Liver (tissue), 9 donors: ENCODE data around the gene GFM1. TPM values are rescaled to one million over a fixed set of nuclear protein-coding genes. Genes with fewer than 3 reads are reported as not detected.

Experiments
- DNase-seq: peaks from one replicate; pipeline ENCODE4 v3.0.0-alpha.2; 2017; ENCODE audit warnings: low spot score
- H3K27ac ChIP-seq, 2 donors: one replicate each; pipeline ENCODE4 v1.7.0; 2013; ENCODE audit warnings: inconsistent platforms in 2 of 2, low read length in 2 of 2, control low read depth in 1 of 2, low read depth in 1 of 2, mild to moderate bottlenecking in 1 of 2
- H3K27me3 ChIP-seq, 4 donors: one replicate each; pipeline versions ENCODE4 v1.6.1 to v1.7.0; 2013; ENCODE audit warnings: low read length in 3 of 4, inconsistent platforms in 1 of 4, mild to moderate bottlenecking in 1 of 4, moderate library complexity in 1 of 4; ENCODE audit not compliant: control insufficient read depth in 4 of 4, insufficient read depth in 4 of 4
- H3K36me3 ChIP-seq, 4 donors: one replicate each; pipeline versions ENCODE4 v1.6.1 to v1.7.0; 2013; ENCODE audit warnings: low read length in 3 of 4, mild to moderate bottlenecking in 3 of 4, low read depth in 1 of 4, moderate library complexity in 1 of 4; ENCODE audit not compliant: control insufficient read depth in 4 of 4, insufficient read depth in 3 of 4
- H3K4me1 ChIP-seq, 4 donors: one replicate each; pipeline versions ENCODE4 v1.6.1 to v1.7.0; 2013; ENCODE audit warnings: low read length in 3 of 4, mild to moderate bottlenecking in 3 of 4, moderate library complexity in 1 of 4; ENCODE audit not compliant: control insufficient read depth in 4 of 4, insufficient read depth in 4 of 4
- H3K4me3 ChIP-seq, 3 donors: one replicate each; pipeline versions ENCODE4 v1.6.1 to v1.7.0; 2013; ENCODE audit warnings: low read length in 3 of 3, control low read depth in 1 of 3, low read depth in 1 of 3, mild to moderate bottlenecking in 1 of 3
- H3K9ac ChIP-seq, 2 donors: one replicate each; pipeline ENCODE4 v1.7.0; 2013; ENCODE audit warnings: low read length in 2 of 2, mild to moderate bottlenecking in 2 of 2, moderate library complexity in 2 of 2, control low read depth in 1 of 2, low read depth in 1 of 2
- H3K9me3 ChIP-seq, 4 donors: one replicate each; pipeline versions ENCODE4 v1.6.1 to v1.7.0; 2013; ENCODE audit warnings: low read length in 3 of 4; ENCODE audit not compliant: control insufficient read depth in 4 of 4
- ATF3 ChIP-seq: IDR thresholded peaks from 2 replicates; pipeline ENCODE4 v1.6.1; 2016; ENCODE audit warnings: antibody characterized with exemption
- EGR1 ChIP-seq, 2 donors: IDR thresholded peaks; 2 replicates each; pipeline ENCODE4 v1.6.1; 2016 to 2018; ENCODE audit warnings: antibody characterized with exemption in 2 of 2, low read depth in 2 of 2
- FOXA1 ChIP-seq: IDR thresholded peaks from 2 replicates; pipeline ENCODE4 v1.6.1; 2016; ENCODE audit warnings: antibody characterized with exemption
- FOXA2 ChIP-seq: IDR thresholded peaks from 2 replicates; pipeline ENCODE4 v1.6.1; 2016; ENCODE audit warnings: antibody characterized with exemption
- GABPA ChIP-seq, 2 donors: IDR thresholded peaks in 1 of 2; conservative IDR thresholded peaks in 1 of 2; 2 replicates each; pipeline ENCODE4 v1.6.1; 2016; ENCODE audit warnings: antibody characterized with exemption in 2 of 2, mild to moderate bottlenecking in 1 of 2, moderate library complexity in 1 of 2
- HNF4A ChIP-seq, 2 donors: conservative IDR thresholded peaks; 2 replicates each; pipeline ENCODE4 v1.6.1; 2016; ENCODE audit warnings: antibody characterized with exemption in 2 of 2, mild to moderate bottlenecking in 2 of 2
- HNF4G ChIP-seq: IDR thresholded peaks from 2 replicates; pipeline ENCODE4 v1.6.1; 2016; ENCODE audit warnings: antibody characterized with exemption
- JUND ChIP-seq, 2 donors: IDR thresholded peaks; 2 replicates each; pipeline ENCODE4 v1.6.1; 2016; ENCODE audit warnings: antibody characterized with exemption in 2 of 2
- MAX ChIP-seq: IDR thresholded peaks from 2 replicates; pipeline ENCODE4 v1.6.1; 2016; ENCODE audit warnings: antibody characterized with exemption
- NR2F2 ChIP-seq: IDR thresholded peaks from 2 replicates; pipeline ENCODE4 v1.6.1; 2016; ENCODE audit warnings: antibody characterized with exemption
- RAD21 ChIP-seq, 2 donors: IDR thresholded peaks; 2 replicates each; pipeline ENCODE4 v1.6.1; 2016; ENCODE audit warnings: antibody characterized with exemption in 2 of 2, mild to moderate bottlenecking in 2 of 2
- RXRA ChIP-seq, 2 donors: IDR thresholded peaks; 2 replicates each; pipeline ENCODE4 v1.6.1; 2017 to 2018; ENCODE audit warnings: antibody characterized with exemption in 2 of 2, mild to moderate bottlenecking in 1 of 2
- SP1 ChIP-seq: IDR thresholded peaks from 2 replicates; pipeline ENCODE4 v1.6.1; 2018; ENCODE audit warnings: antibody characterized with exemption, mild to moderate bottlenecking
- TAF1 ChIP-seq: conservative IDR thresholded peaks from 2 replicates; pipeline ENCODE4 v1.6.1; 2016; ENCODE audit warnings: antibody characterized with exemption, mild to moderate bottlenecking
- YY1 ChIP-seq: IDR thresholded peaks from 2 replicates; pipeline ENCODE4 v1.6.1; 2016; ENCODE audit warnings: antibody characterized with exemption, mild to moderate bottlenecking
- ZBTB33 ChIP-seq: IDR thresholded peaks from 2 replicates; pipeline ENCODE4 v1.6.1; 2016; ENCODE audit warnings: antibody characterized with exemption
- WGBS: extraction: QIAGEN DNeasy Blood & Tissue Kit; methylation state at CpG from one replicate; pipeline ENCODE4 v1.1.7; 2013; 5-methylcytosine and 5-hydroxymethylcytosine counted together
- polyA plus RNA-seq, 2 donors: library from polyadenylated mRNA; stranded (reverse) in 1 of 2; unstranded in 1 of 2; fragments of 200-250 nt in 1 of 2; fragments of >200 nt in 1 of 2; fragmentation: Nextera tagmentation in 1 of 2; extraction: Ambion mirVana in 1 of 2; gene quantifications; one replicate each; pipeline versions ENCODE4 v1.2.1 to v1.2.3, GENCODE V29; 2013 to 2015
- total RNA-seq, 2 donors: library from RNA; depleted of rRNA; stranded (reverse); fragments of >200 nt; gene quantifications; one replicate each; pipeline ENCODE4 v1.2.3, GENCODE V29; 2014
- TF ChIP-seq, protein P1 (sequence below): IDR thresholded peaks from 2 replicates; pipeline ENCODE4 v1.6.1; 2016; ENCODE audit warnings: antibody characterized with exemption, mild to moderate bottlenecking
- TF ChIP-seq, protein P2 (sequence below): fragments of 150-350 bp; IDR thresholded peaks from 2 replicates; pipeline ENCODE4 v1.5.1; 2017; ENCODE audit warnings: improper control_type of control experiment, low read depth, low read length; ENCODE audit not compliant: missing input control
- donor health status: healthy.
- donor health status: healthy.
- donor health status: healthy.
- donor health status: healthy.
- donor health status: healthy.

Gene GFM1
- total and polyA plus RNA-seq, 4 donors = 33.8 to 73.2 (median 35.8) TPM

DNA sequence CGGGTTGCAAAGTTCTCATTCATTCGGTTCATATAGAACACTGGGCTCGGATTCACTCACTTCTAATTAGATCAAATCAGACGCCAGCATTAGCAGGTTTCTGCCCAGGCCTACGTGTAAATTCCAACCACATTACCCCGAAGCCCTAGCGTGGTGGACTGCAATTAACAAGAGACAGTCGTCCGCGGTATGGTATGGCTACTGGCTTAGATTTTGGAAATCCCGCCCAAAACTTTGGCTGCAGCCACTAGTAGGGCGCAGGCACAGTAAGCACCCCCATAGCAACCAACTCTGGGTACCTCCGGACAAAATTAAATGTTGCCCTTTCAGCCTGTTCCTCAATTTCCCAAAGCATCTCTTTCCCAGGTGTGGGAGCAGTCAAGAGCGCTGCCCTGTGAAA lies 87.2 kb downstream of the GFM1 start:
- no peak for TF ChIP-seq MAX
- no peak for TF ChIP-seq TAF1
- no peak for TF ChIP-seq SP1
- no peak for TF ChIP-seq GABPA (IDR thresholded peaks at IDR 0.05 in 1 of 2, conservative IDR thresholded peaks at IDR 0.05 in 1 of 2)
- no peak for TF ChIP-seq RAD21 (IDR thresholded peaks at IDR 0.05)
- TF ChIP-seq YY1 = no peak
- TF ChIP-seq NR2F2 = no peak
- no peak for TF ChIP-seq ATF3
- TF ChIP-seq ZBTB33 = no peak
- TF ChIP-seq HNF4A (conservative IDR thresholded peaks at IDR 0.05) = no peak
- no peak for TF ChIP-seq FOXA2
- no peak for TF ChIP-seq JUND (IDR thresholded peaks at IDR 0.05)
- TF ChIP-seq, protein P1, sequence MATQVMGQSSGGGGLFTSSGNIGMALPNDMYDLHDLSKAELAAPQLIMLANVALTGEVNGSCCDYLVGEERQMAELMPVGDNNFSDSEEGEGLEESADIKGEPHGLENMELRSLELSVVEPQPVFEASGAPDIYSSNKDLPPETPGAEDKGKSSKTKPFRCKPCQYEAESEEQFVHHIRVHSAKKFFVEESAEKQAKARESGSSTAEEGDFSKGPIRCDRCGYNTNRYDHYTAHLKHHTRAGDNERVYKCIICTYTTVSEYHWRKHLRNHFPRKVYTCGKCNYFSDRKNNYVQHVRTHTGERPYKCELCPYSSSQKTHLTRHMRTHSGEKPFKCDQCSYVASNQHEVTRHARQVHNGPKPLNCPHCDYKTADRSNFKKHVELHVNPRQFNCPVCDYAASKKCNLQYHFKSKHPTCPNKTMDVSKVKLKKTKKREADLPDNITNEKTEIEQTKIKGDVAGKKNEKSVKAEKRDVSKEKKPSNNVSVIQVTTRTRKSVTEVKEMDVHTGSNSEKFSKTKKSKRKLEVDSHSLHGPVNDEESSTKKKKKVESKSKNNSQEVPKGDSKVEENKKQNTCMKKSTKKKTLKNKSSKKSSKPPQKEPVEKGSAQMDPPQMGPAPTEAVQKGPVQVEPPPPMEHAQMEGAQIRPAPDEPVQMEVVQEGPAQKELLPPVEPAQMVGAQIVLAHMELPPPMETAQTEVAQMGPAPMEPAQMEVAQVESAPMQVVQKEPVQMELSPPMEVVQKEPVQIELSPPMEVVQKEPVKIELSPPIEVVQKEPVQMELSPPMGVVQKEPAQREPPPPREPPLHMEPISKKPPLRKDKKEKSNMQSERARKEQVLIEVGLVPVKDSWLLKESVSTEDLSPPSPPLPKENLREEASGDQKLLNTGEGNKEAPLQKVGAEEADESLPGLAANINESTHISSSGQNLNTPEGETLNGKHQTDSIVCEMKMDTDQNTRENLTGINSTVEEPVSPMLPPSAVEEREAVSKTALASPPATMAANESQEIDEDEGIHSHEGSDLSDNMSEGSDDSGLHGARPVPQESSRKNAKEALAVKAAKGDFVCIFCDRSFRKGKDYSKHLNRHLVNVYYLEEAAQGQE = no peak
- no peak for TF ChIP-seq FOXA1
- TF ChIP-seq RXRA (IDR thresholded peaks at IDR 0.05) = no peak
- TF ChIP-seq, protein P2, sequence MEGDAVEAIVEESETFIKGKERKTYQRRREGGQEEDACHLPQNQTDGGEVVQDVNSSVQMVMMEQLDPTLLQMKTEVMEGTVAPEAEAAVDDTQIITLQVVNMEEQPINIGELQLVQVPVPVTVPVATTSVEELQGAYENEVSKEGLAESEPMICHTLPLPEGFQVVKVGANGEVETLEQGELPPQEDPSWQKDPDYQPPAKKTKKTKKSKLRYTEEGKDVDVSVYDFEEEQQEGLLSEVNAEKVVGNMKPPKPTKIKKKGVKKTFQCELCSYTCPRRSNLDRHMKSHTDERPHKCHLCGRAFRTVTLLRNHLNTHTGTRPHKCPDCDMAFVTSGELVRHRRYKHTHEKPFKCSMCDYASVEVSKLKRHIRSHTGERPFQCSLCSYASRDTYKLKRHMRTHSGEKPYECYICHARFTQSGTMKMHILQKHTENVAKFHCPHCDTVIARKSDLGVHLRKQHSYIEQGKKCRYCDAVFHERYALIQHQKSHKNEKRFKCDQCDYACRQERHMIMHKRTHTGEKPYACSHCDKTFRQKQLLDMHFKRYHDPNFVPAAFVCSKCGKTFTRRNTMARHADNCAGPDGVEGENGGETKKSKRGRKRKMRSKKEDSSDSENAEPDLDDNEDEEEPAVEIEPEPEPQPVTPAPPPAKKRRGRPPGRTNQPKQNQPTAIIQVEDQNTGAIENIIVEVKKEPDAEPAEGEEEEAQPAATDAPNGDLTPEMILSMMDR = no peak
- TF ChIP-seq EGR1 (IDR thresholded peaks at IDR 0.05; ENCODE audit: low read depth in 2 of 2) = no peak
- TF ChIP-seq HNF4G = no peak
- 79% methylated on average over 14 of the region's 14 CpGs for WGBS
- H3K9me3 ChIP-seq = peaks cover 0 to 8% (median 3%) of the 10 kb centered on the region in 4 donors
- no peaks in the 10 kb centered on the region for H3K27me3 ChIP-seq
- no peaks in the 10 kb centered on the region for H3K36me3 ChIP-seq
- no peak for DNase-seq
- no peak overlapping the region for H3K9ac ChIP-seq
- peaks cover 4 to 29% (median 16%) of the 10 kb centered on the region in 4 donors for H3K4me1 ChIP-seq
- peak overlapping the region in 2 of 3 donors; percentile 54 to 81 for H3K4me3 ChIP-seq
- peak overlapping the region in 1 of 2 donors; percentile 51 for H3K27ac ChIP-seq
